GM08714 (cell line): ENCODE data around the gene DCLK1.
"Not testable (repeated sequence)": the region's sequence is repeated elsewhere in the genome, so short reads cannot be mapped to it uniquely, and the experiment has no call there.

Experiments used
- H3K4me3 ChIP-seq: fragments of 200-500 bp; sonication (Bioruptor generic); 2 replicates; pipeline ENCODE4 v1.5.1; 2014; ENCODE audit warnings: mild to moderate bottlenecking, low read length, inconsistent platforms
- ZNF274 ChIP-seq: IDR thresholded peaks from 2 replicates; pipeline ENCODE4 v1.6.1; 2012; ENCODE audit warnings: mild to moderate bottlenecking, low read depth, low read length

DCLK1 gene

GRCh38 chr13:36082806-36083205 is 48.4 kb downstream of the DCLK1 start:
- H3K4me3 ChIP-seq, result no peak overlapping the region
- no peak for TF ChIP-seq ZNF274

- H3K4me3 ChIP-seq, result no peak overlapping the region
- TF ChIP-seq ZNF274, result no peak
Observed at GRCh38 chr13:36082396-36082795, 48.8 kb downstream of the DCLK1 start.

- TF ChIP-seq ZNF274, result no peak
- no peak overlapping the region for H3K4me3 ChIP-seq
Observed at GRCh38 chr13:36076211-36076610, 55.0 kb downstream of the DCLK1 start.

GRCh38 chr13:36074659-36075058 is 56.5 kb downstream of the DCLK1 start:
- no peak overlapping the region for H3K4me3 ChIP-seq
- no peak for TF ChIP-seq ZNF274

GRCh38 chr13:36072152-36072935 is 58.8 kb downstream of the DCLK1 start:
- TF ChIP-seq ZNF274, result no peak
- no peak overlapping the region for H3K4me3 ChIP-seq

GRCh38 chr13:36070504-36071192 is 60.5 kb downstream of the DCLK1 start:
- H3K4me3 ChIP-seq, result not testable (repeated sequence)

- H3K4me3 ChIP-seq, result no peak overlapping the region
- no peak for TF ChIP-seq ZNF274
Observed at GRCh38 chr13:36069881-36070366, 61.3 kb downstream of the DCLK1 start.

- no peak for TF ChIP-seq ZNF274
- H3K4me3 ChIP-seq, result no peak overlapping the region
Observed at GRCh38 chr13:36068991-36069390, 62.2 kb downstream of the DCLK1 start.

- TF ChIP-seq ZNF274, result no peak
- H3K4me3 ChIP-seq, result no peak overlapping the region
Observed at GRCh38 chr13:36068566-36068965, 62.6 kb downstream of the DCLK1 start.

- TF ChIP-seq ZNF274, result no peak
- no peak overlapping the region for H3K4me3 ChIP-seq
Observed at GRCh38 chr13:36067746-36068381, 63.3 kb downstream of the DCLK1 start.

GRCh38 chr13:36062249-36062648 is 68.9 kb downstream of the DCLK1 start:
- no peak overlapping the region for H3K4me3 ChIP-seq
- TF ChIP-seq ZNF274, result no peak

GRCh38 chr13:36061621-36062020 is 69.6 kb downstream of the DCLK1 start:
- no peak overlapping the region for H3K4me3 ChIP-seq
- no peak for TF ChIP-seq ZNF274

GRCh38 chr13:36061054-36061453 is 70.1 kb downstream of the DCLK1 start:
- no peak for TF ChIP-seq ZNF274
- H3K4me3 ChIP-seq, result no peak overlapping the region

GRCh38 chr13:36059321-36059720 is 71.9 kb downstream of the DCLK1 start:
- TF ChIP-seq ZNF274, result no peak
- no peak overlapping the region for H3K4me3 ChIP-seq

- no peak overlapping the region for H3K4me3 ChIP-seq
- TF ChIP-seq ZNF274, result no peak
Observed at GRCh38 chr13:36058116-36058515, 73.1 kb downstream of the DCLK1 start.

GRCh38 chr13:36057547-36057946 is 73.6 kb downstream of the DCLK1 start:
- TF ChIP-seq ZNF274, result no peak
- H3K4me3 ChIP-seq, result no peak overlapping the region
